GM19438 (cell line): ENCODE measurements around the gene TMEM63A.

Experiments
- ATAC-seq: cut with Tn5 transposase; IDR thresholded peaks from one replicate; pipeline ENCODE4 v1.9.1; 2021; ENCODE audit warnings: low read depth; ENCODE audit not compliant: unreplicated experiment

TMEM63A gene

DNA sequence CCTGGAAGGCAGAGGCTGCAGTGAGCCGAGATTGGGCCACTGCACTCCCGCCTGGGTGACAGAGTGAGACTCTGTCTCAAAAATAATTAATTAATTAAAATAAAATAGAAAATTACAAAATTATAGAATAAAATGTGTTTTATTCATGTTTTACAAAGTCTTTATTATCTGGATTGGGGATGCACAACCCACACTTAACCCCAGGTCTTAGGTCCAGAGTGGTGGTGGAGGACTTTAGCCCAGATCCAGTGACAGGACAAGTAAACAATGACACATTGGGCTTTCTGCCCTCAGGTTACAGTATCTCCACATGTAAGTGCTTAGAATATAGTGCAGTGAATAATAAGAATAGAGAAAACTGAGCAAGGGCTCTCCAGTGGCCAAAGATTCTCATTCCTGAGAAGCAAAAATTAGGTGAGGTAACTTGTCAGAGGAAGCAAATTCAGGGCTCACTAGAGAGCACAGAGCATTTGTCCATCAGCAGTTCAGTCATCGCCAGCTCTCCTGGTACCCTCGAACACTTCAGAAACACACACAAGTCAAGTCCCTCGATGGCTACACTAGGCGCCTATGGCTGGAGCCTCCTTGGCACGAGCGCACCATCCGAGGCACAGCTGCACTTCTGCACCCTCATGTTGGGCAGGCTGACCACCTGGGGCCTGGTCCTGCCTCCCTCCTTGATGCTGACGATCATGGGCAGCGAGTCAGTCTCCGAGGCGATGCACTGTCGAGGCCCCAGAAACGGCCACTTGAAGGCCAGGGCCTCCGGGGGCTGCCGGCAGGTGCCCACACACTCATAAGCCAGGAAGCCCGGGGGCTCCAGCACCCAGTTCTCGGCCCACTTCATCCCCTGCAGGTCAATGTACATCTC lies 4.2 kb upstream of the TMEM63A start:
- ATAC-seq = no peak

DNA sequence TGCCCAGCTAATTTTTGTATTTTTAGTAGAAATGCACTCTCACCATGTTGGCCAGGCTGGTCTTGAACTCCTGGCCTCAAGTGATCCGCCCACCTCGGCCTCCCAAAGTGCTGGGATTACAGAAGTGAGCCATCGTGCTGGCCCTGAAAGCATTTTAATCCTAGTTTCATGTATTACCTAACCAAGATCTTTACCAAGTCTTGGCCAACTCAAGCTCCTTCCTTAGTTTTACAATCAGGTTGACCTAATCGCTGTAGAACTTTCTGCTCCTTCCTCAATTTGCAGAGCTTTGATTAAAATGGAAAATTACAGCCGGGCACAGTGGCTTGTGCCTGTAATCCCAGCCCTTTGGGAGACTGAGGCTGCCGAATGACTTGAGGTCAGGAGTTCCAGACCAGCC lies 3.2 kb upstream of the TMEM63A start:
- ATAC-seq = no peak

DNA sequence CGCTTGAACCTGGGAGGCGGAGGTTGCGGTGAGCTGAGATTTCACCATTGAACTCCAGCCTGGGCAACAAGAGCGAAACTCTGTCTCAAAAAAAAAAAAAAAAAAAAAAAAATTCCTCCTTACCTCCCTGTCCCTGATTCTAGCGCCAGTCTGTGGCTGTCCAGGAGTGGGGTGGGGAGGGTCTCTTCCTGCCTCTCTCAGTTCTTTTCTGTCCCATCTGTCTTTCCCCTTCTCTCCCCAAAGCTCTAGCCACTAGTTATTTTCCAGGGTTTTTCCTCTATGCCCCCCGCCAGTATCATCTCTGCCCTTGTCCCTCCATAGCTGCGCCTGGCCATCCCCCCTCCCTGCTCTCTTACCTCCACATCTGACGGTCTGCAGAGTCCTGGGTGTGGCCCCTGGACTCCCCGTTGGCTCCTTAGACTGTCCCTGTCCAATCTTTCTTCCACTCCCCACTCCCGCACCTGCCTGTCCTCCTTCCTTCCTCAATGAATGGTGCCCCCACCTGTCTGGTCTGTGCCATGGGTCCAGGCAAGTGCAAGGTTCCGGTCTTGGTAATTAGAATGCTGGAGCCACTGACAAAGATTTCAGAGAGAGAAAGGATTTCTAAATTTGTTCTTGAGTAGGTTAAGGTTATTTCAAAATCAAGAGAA lies 1.6 kb upstream of the TMEM63A start:
- no peak for ATAC-seq

DNA sequence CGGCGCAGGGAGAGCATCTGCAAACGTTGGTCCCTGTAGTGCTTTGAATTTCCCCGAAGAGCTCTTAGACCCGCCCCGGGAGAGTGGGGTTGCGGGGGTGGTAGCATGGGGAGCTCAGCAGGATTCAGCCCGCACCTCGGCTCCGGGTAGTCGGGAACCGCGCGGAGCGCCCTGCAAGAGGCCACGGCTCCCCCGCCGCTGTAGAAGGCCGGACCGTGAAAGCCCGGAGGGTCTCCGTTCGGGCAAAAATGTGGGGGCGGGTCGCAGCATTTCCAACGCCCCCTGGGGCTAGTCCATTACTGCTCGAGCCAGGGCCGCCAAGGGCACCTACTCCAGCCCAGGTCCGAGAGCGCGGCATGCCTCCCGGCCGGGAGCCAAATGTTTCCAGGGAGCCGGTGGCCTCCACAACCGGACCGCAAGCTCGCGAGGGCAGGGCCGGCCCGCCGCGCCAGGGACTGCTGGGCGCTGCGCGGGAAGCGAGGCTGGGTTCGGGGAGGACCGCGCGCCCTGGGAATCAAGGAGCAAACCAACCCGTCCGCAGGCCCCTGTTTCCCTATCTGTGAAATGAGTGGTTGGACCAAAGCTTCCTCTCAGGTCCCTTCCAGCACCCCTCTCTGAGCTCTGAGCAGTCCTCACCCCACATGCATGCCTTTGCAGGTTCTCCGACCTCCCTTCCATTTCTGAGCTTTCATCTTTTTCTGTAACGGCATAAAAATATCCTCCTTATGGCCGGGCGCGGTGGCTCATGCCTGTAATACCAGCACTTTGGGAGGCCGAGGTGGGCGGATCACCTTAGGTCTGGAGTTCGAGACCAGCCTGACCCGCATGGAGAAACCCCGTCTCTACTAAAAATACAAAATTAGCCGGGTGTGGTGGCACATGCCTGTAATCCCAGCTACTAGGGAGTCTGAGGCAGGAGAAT lies 775 bp upstream of the TMEM63A start:
- peak; percentile 15 for ATAC-seq

DNA sequence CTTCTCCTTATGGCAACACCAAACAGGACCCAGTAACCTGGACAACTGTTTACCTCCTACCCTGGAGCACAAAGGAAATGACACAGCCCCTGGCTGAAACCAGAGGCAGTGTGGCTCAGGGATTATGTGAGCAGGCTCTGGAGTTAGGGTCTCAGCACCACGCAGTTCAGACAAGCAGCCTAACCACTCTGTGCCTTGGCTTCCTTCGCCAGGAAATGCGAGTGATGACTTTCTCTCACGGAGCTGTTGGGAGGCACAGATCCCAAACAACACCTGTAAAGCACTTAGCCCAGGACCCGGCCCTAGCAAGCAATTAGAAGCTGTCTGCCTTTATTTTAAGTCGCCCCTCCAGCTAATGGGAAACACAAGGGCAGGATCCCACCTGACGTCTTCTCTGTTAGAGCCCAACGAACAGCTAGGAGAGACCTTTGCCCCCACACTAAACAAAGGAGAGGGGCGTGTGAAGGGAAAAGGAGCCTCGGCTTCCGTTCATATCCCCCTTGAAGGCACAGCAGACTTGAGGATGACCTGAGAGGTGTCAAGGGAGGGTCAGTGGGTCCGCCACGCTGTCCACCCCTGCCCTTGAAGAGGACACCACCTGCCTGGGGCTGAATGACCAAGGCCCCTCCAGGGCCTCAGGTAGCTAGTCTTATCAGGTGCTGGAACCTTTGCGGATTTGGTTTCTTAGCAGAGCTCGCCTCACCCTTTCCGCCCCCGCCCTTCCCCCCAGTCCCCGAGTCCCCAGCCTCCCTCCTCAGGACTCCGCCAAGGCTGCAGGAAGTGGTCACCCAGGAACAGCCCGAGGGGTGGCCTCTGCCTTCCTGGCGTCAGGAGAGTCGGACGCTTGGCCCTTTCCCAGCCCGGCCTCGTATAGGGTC lies 860 bp downstream of the TMEM63A start:
- ATAC-seq = peak; percentile 33

DNA sequence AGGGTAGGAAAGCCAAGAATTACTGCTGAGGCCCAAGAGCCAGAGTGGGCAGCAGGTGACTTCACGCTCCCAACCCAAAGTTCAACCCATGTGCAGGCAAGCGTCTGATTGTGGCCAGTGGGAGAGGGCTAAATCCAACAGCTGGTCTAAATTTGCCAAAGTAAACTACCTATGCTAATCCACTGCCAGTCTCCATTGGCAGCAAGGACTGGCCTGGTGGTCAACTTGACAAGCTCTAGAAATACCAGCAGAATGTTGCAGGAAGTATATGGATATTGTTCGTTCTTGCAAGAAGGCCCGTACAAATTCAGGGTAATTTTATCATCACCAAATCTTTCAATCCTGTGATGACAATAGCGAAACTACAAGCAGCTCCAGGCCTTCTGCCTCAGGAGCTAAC lies 1.5 kb downstream of the TMEM63A start:
- ATAC-seq = no peak

DNA sequence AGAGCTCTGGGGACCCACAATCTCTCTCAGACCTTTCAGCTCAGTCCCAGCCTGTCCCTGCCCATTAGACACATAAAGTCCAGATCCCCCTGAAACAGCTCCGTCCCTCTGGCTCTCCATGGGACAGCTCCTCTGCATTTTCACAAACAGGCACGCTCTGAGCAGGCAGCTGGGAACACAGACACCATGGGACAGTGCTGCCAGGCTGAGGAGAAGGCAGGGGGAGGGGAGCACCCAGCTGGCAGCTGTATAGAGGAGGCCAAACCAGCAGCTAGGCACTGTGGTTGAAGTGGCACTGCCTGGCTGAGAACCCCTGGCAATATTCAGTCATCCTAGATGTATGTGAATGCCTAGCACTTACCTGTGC lies 2.0 kb downstream of the TMEM63A start:
- ATAC-seq = no peak

DNA sequence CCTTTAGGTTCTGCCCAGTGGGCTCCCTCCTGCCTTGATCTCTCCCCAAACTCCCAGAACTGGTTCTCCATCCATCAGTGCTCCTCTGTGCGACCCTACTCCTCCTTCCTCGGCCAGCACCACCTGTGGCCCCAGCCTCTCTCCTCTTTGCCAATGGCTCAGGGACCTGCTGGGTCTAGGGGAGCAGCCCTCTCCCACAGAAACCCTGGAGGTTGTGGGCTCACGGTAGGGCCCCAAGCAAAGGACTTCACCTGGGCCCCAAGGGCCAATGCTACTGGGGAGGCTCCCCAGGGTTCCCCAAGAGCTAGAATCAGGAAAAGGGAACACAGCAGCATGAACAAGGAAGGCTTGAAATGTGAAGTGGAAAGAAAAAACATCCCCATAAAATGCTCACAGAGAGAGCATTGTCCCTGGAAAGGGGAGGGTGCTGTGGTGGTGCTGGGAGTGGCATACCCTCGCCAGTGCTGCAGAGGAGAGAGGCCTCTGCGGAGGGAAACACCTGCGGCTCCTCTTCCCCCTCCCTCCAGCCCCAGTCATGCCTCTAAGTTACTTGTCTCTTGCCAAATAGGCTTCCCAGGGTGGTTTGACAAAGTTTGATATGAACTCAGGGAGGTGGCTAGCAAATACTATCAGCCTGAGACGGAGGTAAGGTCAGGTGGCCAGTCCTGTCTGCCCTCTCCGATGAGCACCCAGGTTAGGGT lies 2.5 kb downstream of the TMEM63A start:
- no peak for ATAC-seq

DNA sequence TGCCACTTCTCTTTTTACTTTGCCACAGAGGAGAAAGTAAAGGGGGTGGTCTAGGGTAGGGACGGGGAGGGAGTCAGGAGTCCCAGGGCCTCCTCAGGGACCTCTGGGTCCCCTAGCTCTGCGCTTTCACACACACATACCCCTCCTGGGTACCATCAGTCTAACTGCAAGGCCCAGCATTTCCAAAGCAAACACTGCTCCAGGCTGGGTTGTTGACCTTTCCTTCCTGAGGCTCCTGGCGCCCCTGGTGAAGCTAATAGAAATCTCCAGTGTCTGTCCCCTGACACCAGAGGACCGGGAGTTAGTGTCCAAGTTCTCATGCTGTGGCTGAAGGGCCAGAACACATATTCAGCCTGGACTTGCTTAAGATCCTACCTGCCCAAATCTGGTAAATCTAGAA lies 3.9 kb downstream of the TMEM63A start:
- no peak for ATAC-seq

DNA sequence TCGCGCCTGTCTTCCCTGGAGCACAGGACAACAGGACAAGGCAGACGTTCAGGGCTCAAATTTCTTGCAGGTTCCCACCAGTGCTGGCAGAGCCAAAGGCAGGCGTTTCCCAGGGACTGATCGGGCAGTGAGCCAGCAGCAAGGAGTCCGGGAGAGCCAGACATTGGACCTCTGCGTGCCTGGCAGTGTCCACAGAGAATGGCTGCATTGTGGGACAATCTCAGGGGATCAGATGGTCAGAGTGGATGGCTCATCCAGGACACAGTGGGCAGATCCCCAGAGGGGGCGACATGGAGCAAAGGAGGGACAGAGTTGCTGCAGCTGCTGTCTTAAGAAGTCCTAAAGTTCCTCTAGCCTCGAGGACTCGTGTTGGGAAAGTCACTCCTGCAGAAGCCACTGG lies 4.6 kb downstream of the TMEM63A start:
- ATAC-seq = no peak

DNA sequence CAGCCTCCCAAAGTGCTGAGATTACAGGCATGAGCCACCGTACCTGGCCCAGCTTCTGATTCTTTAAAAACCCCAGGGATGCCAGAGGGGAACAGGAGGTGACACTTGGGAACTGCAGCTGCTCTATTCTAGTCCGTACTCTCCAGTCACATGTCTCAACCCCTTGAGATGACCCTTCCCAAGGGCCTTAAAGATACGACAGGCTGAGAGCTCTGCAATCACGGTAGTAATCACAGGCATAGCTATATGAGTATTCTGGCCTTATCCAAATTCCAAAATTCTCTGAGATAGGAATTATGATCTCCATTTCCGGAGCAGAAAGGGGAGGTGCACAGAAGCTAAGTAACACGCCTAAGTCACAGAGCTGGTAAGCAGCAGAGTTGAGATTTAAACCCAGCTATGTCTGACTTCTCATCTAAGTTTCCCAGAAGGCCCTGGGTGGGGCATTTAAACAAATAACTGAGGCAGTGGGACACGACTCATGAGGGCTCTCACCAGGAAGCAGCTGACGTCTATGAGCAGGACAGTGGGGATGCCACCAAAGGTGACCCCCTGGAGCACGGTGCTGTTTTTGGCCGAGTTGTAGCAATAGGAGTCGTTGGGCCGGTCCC lies 5.2 kb downstream of the TMEM63A start:
- no peak for ATAC-seq

DNA sequence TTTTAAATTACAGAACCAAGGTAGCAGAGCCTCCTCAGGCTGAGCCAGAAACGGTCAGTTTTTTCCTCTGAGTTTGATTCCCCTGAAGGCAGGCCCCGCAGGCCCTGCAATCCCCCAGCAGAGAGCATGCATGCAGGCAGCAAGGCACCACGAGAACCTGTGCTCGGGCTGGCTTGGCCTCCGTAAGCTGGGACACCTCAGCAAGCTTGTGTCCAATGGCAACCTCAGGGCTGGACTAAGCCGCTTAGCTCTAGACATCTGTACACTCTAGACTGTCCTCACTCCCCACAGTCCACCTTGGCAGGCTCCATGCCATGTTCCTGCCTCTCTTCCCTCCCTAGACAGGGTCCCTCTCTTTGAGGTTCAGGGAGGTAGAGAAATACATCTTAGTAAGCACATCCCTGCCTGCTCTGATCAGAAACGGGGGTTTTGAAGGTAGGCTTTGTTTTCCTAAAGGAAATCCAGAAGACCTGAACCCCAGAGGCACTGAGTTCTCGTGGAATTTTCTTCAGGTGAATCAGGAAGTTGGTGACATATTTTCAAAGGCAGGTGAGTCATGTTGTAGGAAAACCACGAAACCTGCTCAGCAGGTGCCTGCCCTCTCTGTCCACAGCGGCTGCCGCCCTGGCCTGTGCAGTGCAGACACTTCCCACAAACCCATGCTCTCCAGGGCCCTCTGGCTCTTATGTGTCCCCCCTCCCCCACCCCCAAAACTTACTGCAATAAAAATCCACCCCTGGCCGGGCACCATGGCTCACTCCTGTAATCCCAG lies 7.0 kb downstream of the TMEM63A start:
- no peak for ATAC-seq

DNA sequence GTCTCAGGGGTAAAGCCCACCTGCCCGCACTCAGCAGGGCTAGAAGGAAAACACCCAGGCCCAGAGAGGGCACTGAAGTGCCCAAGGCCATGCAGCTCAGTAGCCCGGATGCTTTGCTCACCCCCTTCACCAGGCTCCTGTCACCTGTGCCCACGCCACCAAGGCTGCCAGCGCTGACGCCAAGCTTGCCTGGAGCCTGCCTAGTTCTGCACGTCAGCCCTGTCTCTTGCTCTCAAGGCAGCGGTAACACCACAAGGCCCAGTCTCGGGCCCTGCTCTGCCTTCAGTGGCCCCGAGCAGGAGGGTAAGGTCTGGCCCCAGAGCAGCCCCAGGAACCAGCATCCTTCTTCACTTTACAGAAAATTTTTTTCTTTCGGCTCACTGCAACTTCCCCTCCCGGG lies 7.7 kb downstream of the TMEM63A start:
- no peak for ATAC-seq

DNA sequence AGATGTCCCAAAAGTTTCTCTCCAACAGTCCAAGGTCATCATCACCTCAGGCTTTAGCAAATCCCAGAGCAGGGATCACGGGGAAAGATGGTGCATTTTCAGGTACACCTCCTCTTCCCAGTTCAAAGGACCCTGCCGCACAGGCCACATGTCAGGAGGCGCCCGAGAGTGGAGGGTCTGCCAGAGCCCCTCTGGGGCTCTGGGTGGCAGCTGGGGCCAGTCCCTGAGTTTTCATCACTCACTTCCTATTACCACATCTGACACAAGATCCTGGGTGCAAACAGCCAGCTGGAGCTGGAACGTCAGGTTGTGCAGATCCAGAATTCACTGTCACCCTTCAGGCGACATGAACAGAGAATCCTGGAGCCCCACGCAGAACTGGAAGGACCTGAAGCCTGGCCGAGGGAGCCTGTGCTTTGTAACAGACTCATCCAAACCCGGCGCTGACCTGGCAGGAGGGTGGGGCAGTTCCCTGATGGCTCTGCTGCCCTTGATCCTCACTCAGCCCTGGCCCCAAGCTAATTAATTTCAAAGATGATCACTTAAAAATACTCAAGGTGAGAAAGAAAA lies 8.8 kb downstream of the TMEM63A start:
- no peak for ATAC-seq

DNA sequence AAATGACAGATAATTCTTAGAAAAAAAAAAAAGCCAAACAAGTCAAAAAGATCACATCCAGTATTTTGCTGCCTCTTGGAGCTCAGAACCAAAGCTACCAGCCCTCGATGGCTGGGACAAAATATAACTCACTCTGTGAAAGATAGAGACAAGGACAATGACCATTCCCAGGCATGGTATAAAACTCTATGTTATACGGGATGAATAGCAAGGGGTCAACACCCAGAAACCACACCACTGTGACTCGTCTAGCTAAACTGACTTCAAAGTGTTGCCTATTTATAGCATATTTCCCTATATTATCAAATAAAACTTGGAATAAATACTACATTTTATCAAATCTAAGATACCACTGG lies 10.1 kb downstream of the TMEM63A start:
- no peak for ATAC-seq

DNA sequence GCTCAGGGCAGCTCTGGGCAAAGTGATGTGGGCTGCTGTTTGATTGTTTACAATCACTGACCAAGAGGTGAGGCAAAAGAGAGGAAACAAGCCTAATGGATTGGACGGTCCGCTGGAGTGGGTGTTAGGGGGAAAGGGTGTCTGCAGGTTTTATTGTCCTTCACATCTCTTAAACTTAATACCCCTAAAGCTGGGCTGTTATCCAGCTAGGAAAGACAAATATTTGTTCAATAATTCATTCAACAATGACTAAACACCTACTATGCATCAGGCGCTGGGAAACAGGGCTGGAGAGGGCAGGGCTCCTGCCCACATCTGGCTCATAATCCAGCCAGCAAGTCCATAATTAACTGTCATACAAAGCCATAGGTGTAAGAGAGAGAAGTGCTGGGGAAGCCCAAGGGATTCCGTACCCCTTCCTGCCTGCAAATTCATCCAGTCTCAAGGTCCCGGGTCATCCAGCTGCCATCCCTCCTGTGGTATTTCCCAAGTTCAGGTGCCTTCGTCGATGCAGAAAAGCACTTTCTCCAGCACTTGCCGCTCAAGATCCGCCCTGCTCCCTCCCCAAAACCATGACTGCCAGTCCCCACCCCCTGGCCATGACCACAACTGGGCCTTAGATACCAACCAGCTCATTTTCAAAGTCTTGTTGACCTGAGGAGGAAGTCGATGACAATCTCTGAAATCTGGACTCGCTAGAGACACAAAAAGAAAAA lies 10.7 kb downstream of the TMEM63A start:
- no peak for ATAC-seq

DNA sequence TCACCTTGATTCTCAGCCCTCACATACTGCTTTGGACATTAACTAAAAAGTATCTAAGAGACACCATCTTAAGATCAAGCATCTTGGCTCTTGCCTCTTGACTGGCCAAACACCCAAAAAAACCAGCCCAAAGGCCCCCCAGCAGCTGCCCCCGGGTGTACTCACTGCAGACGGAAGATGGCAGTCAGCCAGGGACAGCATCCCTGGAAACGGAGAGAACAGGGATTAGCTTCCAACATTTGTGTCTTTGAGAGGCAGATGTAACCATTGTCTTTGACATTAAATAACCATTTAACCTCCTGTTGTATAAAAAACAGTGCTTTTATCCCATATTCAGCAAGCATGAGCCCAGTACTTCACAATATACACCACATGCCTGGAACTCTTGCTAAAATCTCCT lies 11.3 kb downstream of the TMEM63A start:
- no peak for ATAC-seq
